GM21528 (cell line): ENCODE results near the gene AKAP9.
A peak's percentile ranks its signal among the peaks of the same experiment; 100 is the strongest.
"Not testable (repeated sequence)": the region's sequence is repeated elsewhere in the genome, so short reads cannot be mapped to it uniquely, and the experiment has no call there.

Source experiments
- ATAC-seq: cut with Tn5 transposase; IDR thresholded peaks from one replicate; pipeline ENCODE4 v1.9.1; 2021; ENCODE audit warnings: mild to moderate bottlenecking, moderate library complexity; ENCODE audit not compliant: unreplicated experiment, low FRiP score

The AKAP9 gene

DNA sequence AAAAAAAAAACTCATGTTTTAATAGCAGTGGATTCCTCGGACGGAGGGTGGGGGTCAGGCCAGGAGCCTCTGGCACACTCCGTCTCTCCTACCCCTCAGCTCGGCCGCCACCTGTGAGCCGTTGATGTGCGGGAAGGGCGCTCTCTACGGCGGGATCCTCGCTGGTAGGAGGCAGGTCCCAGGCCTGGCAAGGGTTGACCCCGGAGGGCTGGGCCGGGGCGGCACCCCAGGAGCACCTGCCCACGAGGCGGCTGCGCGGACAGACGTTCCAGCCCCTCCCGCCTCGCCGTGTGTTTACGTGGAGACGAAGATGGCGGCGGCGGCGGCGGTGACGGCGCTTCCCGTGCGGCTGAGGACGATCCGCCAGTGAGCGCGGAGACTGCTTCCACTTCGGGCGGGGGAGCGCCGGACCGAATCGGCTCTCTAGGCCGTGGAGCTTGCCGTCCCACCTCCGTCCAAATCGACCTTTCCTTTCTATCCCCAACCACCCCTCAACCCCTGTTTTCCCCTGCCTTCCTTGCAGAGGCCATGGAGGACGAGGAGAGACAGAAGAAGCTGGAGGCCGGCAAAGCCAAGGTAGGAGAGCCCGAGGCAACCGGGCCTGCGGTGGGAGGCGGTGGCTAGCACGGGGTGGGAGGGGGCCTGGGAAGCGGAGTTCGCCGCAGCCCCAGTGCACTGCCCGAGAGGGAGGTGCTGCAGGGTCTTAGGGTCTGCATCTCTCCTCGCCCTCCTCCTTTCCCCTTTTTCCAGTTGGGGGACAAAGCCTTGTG lies at the start of gene AKAP9:
Gene AKAP9, plus strand, starts transcription at position 291 of the 770 bp plus-strand sequence. Its CDS starts 238 bp downstream, at position 529.
- peak; percentile 97 for ATAC-seq

- no peak for ATAC-seq
Observed at GRCh38 chr7:91892099-91892705, 48.5 kb upstream of the AKAP9 start.

DNA sequence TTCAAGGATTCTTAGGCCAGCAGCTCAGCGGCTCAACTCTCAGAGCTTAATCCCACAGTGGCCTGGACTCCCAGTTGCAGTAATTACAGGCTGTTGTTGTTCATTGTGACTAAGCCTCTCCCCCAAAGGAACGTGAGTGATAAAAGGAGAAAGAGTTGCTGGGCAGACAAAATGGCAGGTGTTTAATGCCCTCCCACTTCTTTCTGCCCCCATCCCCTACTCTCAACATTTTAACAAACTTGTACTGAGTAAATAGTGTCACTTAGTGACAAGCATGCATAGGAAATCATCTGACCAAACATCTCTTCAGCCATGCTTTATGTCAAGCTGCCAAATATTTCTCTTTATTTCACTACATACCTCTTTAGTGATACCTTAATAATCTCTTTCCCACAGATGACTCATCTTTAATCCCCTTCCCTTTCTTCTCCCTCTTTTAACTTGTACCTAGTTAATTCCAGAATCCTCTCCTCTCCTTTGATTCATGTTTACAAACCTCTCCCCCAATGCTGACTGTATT lies 47.8 kb upstream of the AKAP9 start:
- no peak for ATAC-seq

- ATAC-seq, result not testable (repeated sequence)
Observed at GRCh38 chr7:91893699-91894098, 47.0 kb upstream of the AKAP9 start.

DNA sequence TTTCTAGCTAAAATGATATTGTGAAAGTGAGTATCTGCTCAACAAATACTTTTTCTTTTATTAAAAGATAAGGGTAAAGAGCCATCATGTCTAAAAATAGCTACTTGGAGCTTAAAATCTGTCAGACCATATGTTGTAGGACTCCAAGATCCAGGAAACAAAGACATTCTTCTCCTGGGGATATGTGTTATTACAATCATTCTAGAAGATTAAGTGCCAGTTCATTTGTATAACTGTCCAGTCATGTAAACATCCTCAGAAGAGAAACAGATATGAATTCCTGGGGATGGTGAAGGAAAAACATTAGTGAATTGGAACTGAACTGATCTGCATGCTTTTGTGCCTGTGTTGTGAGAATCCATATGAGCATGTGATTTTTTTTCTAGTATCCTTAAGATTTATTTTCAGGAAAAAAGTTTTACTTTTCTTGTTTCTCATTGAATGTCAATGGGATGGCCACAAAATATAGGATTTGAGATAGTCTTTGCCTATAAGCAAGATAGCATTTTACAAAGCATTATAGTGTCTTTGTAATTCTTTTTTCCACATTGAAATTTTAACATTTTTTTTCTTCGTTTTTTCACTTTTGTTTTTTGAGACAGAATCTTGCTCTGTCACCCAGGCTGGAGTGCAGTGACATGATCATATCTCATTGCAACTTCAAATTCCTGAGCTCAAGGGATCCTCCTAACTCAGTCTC lies 45.7 kb upstream of the AKAP9 start:
- no peak for ATAC-seq

GRCh38 chr7:91898240-91898992 lies 42.2 kb upstream of the AKAP9 start:
- no peak for ATAC-seq

GRCh38 chr7:91899563-91899962 lies 41.1 kb upstream of the AKAP9 start:
- no peak for ATAC-seq

- no peak for ATAC-seq
Observed at GRCh38 chr7:91910171-91910570, 30.5 kb upstream of the AKAP9 start.

GRCh38 chr7:91911121-91911520 lies 29.5 kb upstream of the AKAP9 start:
- no peak for ATAC-seq

DNA sequence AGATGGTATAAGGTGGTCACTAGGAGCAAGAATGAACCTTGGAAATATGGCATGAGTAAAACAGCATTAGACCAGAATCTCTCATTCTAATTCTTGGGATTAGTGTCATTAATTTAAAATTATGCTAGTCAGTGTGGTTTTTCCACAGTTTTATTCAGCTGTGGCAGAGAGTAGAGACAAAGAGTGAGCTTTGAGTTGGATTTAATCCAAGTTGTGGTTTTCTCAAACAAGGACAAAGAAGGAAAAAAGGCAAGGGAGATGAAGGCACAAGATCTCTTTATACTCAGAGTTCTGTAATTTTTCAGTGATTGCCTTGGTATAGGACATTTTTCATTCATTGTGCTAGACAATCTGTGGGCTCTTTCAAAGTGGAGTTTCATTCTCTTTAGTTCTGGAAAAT lies 28.2 kb upstream of the AKAP9 start:
- ATAC-seq, result no peak

DNA sequence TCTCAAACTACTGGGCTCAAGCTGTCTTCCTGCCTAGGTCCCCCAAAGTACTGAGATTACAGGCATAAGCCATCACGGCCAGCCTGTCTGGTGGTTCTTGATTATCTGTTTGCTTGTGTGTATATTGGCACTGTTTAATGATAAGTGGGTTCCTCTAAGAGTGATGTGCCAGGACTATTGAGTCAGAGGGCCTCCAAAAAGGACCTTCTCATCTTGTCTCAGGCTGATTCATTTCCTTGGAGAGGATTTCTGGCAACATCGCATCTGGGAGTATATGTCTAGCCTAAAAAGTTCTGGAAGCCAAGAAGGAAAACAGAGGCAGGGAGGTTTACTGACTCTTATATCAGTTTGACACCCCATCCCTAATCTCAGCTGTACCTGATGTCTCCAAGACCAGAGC lies 27.1 kb upstream of the AKAP9 start:
- ATAC-seq, result no peak

GRCh38 chr7:91915401-91916050 lies 25.1 kb upstream of the AKAP9 start:
- ATAC-seq, result no peak

DNA sequence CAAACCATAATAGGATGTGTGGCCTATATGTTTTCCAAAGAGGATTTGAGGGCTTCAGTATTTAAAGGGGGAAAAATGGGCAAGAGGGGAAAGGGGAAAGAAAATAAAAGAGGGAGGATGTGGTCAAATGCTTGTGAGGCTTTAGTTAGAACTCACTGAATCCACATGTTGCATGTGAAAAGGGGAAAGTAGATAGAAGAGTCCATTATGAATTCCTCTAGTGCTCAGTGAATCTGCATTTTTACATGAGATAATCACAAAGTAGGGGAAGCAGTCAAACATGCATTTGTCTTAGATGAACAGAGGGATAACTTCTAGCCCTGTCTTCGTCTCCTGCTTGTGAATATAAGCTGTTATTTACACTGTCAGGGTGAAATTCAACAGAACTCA lies 24.6 kb upstream of the AKAP9 start:
- ATAC-seq, result no peak

DNA sequence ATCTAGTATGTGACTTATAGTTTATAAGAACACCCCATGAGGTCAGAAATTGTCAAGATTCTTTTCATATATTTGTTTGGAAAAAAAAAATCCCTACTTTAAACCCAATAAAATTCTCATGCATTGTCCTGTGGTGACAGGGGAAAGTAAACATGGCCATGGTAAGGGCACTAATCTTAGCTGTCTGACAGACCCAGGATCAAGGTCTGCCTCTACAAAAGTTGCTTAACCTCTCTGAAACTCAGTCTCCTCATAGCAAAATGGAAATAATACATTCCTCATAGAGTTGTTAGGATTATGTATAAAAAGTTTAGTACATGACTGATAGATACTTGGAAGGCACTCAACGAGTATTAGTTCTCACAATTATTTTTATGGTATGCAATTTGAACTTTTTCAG lies 22.3 kb upstream of the AKAP9 start:
- ATAC-seq, result no peak

DNA sequence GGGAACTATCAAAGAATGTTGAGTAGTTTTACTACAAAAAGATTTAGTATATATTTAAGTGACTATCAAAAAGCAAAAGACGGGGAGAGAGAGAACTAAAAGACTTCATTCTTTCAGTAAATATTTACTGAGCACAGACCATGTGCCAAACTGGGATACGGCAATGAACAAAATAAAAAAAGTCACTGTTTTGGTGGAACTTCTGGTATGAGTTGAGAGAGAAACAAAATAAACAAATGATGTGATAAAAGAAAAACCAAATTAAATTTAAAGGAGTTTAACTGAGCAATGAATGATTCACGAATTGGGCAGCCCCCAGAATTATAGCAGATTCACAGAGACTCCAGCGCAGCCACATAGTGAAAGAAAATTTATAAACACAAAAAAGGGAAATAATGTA lies 17.8 kb upstream of the AKAP9 start:
- no peak for ATAC-seq

DNA sequence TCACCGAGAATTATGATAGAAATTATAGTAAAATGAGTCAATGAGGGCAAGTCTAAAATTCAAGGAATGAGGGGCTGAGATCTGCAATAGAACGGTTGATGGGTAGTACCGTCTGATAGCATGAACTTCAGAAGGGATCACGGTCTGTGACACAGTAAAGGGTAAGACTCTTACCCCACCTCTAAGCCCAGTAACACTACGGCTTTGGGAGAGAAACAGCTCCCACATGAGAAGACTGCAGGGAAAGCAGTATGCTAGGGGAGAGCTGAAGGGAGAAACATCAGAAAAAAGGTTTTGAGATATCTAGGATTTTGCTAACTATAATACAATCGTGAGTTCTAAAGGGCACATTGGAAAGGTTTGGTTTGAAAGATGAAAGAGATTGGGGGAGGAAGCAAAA lies 12.8 kb upstream of the AKAP9 start:
- no peak for ATAC-seq

DNA sequence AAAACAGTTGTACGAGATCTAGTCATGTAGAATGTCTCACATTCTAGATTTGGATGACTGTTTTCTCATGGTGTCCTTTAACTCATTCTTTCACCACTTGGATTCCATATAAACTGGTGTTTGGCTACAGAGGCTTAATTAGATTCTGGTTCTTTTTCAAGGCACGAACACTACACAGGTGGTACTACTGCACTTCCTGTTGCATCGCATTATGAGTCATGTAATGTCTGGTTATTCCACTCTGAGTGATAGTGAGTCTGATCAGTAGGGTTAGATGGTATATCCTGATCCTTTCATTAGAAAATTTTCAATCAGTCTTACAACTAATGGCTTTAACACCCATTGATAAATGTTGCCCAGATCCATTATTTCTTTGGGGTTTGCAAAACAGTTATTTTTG lies 11.2 kb upstream of the AKAP9 start:
- ATAC-seq, result no peak

DNA sequence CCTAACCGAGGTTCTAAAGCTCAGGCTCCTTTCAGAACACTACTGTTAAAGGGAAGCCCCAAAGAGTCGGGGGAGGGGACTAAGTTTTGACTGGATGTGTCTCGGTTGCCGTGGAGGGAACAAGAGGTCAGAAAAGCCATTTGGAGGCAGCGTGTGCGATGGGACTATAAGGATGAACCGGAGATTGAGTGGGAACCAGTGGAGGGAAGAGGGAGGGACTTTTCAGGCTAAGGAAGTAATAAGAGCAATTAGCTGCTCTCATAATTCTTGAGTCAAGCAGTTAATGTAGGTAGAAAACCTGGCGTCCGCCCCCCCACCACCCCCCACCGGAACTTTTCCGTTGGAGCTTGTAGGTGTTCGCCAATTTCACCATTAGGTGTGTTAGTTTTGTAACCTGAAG lies 491 bp upstream of the AKAP9 start:
- ATAC-seq, result peak; percentile 20

DNA sequence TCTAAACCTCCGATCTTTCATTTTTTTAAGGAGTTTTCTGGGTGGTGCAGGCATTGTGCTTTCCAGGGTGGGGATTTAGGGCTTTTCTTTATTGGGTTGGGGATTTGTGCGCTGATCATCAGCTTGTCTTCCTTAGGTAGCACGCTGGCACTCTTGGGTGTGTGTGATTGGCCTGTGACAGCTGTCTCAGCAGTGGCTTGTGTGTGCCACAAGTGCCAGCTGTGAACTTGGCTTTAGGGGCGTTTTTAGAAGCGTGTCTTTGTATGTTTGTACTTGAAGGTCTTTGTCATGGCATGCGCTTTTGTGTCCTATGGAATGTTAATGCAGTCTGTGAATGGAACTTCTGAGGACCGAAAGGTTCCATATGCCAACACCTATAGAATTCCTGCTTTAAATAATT lies 788 bp downstream of the AKAP9 start:
- ATAC-seq, result peak; percentile 34

- ATAC-seq, result no peak
Observed at GRCh38 chr7:91942312-91942711, 1.6 kb downstream of the AKAP9 start.
